Astrocyte of the cerebellum (primary cell): ENCODE measurements around the gene PPP4R3B.

Experiments used
- DNase-seq: peaks from one replicate; pipeline ENCODE4 v3.0.0-alpha.2; 2011; ENCODE audit warnings: low read depth
- H3K4me3 ChIP-seq: 2 replicates; pipeline ENCODE4 v1.5.1; 2011; ENCODE audit warnings: mild to moderate bottlenecking, low read depth, low read length, moderate library complexity
- CTCF ChIP-seq: IDR thresholded peaks from 2 replicates; pipeline ENCODE4 v1.5.1; 2012; ENCODE audit warnings: low read length, low read depth, moderate library complexity, mild to moderate bottlenecking; ENCODE audit errors: missing control alignments
- in situ Hi-C: cut with HindIII; loops from 2 replicates; pipeline ENCODE4 v1.10.0; 2017; ENCODE audit warnings: low sequenced_read_pairs

The PPP4R3B gene

DNA sequence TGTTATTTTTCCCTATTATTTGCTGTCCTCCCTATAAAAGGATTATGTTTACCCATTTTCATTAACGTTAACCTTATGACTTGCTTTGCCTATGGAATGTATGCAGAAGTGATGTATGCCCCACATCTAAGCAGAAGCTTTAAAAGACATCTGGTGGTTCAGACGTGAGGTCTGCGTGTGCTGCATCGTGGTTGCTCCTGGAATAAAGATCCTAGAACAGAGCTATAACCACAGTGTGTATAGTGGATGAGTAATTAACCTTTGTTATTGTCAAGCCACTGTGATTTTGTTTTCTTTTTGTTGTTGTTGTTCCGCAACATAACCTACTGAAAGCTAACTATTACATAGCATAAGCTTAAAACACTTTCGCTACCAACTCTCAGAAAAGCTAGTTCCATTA lies 118.8 kb downstream of the PPP4R3B start:
- DNase-seq = no peak
- TF ChIP-seq CTCF = no peak
- in situ Hi-C loops = no loop called here
- H3K4me3 ChIP-seq = no peak overlapping the region
